Endothelial cell of umbilical vein (primary cell): ENCODE data around the gene HAVCR1.

ENCODE experiments used
- CTCF ChIP-seq, 2 donors: IDR thresholded peaks; 1 replicate in 1 of 2; 2 replicates in 1 of 2; pipeline ENCODE4 v1.5.1; 2011; ENCODE audit warnings: low read length in 2 of 2, mild to moderate bottlenecking in 2 of 2, moderate library complexity in 2 of 2, control low read depth in 1 of 2, inconsistent platforms in 1 of 2, low read depth in 1 of 2; ENCODE audit not compliant: insufficient read depth in 1 of 2; ENCODE audit errors: extremely low read depth in 1 of 2
- EZH2 ChIP-seq: IDR thresholded peaks from 2 replicates; pipeline ENCODE4 v1.6.1; 2012; ENCODE audit warnings: borderline replicate concordance, low read depth, mild to moderate bottlenecking, moderate library complexity, low read length, inconsistent platforms; ENCODE audit not compliant: severe bottlenecking
- JUN ChIP-seq: IDR thresholded peaks from 2 replicates; pipeline ENCODE4 v1.6.1; 2011; ENCODE audit warnings: borderline replicate concordance, low read depth; ENCODE audit not compliant: insufficient read length, insufficient read depth
- MYC ChIP-seq: IDR thresholded peaks from one replicate; pipeline ENCODE4 v1.6.1; 2011; ENCODE audit warnings: mild to moderate bottlenecking, low read depth, low read length
- POLR2A ChIP-seq: IDR thresholded peaks from 2 replicates; pipeline ENCODE4 v1.6.1; 2012; ENCODE audit warnings: low read depth, mild to moderate bottlenecking, control low read depth, low read length
- POLR2AphosphoS5 ChIP-seq: IDR thresholded peaks from 2 replicates; pipeline ENCODE4 v1.6.1; 2012; ENCODE audit warnings: low read depth, mild to moderate bottlenecking, control low read depth, low read length, moderate library complexity; ENCODE audit not compliant: insufficient read depth

GRCh38 chr5:157051604-157052245 is 7.2 kb downstream of the HAVCR1 start:
- no peak for TF ChIP-seq POLR2A
- no peak for TF ChIP-seq CTCF (IDR thresholded peaks at IDR 0.05; ENCODE audit: extremely low read depth in 1 of 2, insufficient read depth in 1 of 2, low read depth in 1 of 2, low read length in 2 of 2)
- TF ChIP-seq EZH2 = no peak
- no peak for TF ChIP-seq POLR2AphosphoS5
- TF ChIP-seq JUN = no peak
- TF ChIP-seq MYC = no peak
